A549 treated with CORT108297 at 1 μM for 4 hours (cell line): ENCODE measurements around the gene WDR88. TPM values are rescaled to one million over a fixed set of nuclear protein-coding genes. Genes with fewer than 3 reads are reported as not detected.

Source experiments
- total RNA-seq: library from RNA; stranded (reverse); fragments of 200-300 nt; extraction: Qiagen RNA extraction; gene quantifications from 5 replicates; pipeline ENCODE4 v1.2.3, GENCODE V29; 2022

Gene WDR88, protein sequence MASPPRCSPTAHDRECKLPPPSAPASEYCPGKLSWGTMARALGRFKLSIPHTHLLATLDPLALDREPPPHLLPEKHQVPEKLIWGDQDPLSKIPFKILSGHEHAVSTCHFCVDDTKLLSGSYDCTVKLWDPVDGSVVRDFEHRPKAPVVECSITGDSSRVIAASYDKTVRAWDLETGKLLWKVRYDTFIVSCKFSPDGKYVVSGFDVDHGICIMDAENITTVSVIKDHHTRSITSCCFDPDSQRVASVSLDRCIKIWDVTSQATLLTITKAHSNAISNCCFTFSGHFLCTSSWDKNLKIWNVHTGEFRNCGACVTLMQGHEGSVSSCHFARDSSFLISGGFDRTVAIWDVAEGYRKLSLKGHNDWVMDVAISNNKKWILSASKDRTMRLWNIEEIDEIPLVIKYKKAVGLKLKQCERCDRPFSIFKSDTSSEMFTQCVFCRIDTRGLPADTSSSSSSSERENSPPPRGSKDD
- 0.09 to 0.52 TPM (median 0.15 TPM) in 3 of 5 replicates, not detected in the others for total RNA-seq

DNA sequence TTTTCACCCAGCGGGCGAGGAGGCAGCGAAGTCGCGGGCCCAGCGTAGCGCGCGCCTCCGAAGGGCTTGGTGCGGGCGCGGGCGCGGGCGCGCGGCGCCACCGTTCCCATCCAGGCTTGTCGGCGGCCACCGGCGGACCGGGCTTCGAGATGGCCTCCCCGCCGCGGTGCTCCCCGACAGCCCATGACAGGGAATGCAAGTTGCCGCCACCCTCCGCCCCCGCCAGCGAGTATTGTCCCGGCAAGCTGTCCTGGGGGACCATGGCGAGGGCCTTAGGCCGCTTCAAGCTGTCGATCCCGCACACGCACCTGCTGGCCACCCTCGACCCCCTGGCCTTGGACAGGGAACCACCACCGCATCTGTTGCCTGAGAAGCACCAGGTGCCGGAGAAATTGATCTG lies at the start of gene WDR88:
Gene WDR88, plus strand, starts transcription at position 94 of the 400 bp plus-strand sequence. Its CDS starts 56 bp downstream, at position 150.

DNA sequence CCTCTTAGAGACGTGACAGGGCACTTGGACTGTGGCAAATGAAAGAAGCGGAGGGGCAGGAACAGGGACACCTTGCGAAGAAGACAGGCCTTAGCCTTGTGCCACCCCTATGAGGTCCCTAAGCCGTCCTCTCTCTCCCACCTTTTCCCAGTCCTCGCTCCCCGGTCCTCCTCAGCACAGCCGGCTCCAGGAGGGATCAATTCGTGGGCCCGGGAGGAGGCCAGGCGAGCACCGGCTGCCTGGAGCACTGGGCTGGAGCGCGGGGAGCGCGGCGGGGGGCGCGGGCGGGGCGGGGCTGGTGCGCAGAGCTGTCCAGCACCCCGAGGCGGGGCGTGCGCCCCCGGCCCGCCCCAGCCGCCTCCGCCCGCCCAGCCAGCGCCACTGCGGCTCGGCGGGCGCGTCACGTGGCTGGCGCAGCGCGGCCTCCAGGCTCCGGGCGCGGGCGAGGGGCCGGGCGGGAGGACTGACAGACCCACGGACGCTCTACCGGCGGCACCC lies 62.0 kb downstream of the WDR88 start, which contains the start of gene LRP3:
Gene LRP3, plus strand, starts transcription at position 466 of the 498 bp plus-strand sequence. CDS start 456 bp downstream, outside the sequence.

Other genes starting within 250 kb of the WDR88 start
- 39.9 to 53.0 TPM (median 50.2 TPM) in 5 replicates for gene CEP89, start 160.2 kb upstream of the WDR88 start, total RNA-seq
- gene FAAP24, start 159.9 kb upstream of the WDR88 start, total RNA-seq: 15.0 to 17.0 TPM (median 15.8 TPM) in 5 replicates
- 44.7 to 59.8 TPM (median 55.8 TPM) in 5 replicates for gene RHPN2, start 67.2 kb upstream of the WDR88 start, total RNA-seq
- gene GPATCH1, start 50.9 kb upstream of the WDR88 start, total RNA-seq: 12.4 to 15.4 TPM (median 13.6 TPM) in 5 replicates
- 31.2 to 61.7 TPM (median 59.4 TPM) in 5 replicates for gene LRP3, start 62.2 kb downstream of the WDR88 start, total RNA-seq
- gene SLC7A10, start 93.7 kb downstream of the WDR88 start, total RNA-seq: 0.15 to 0.29 TPM (median 0.16 TPM) in 3 of 5 replicates, not detected in the others
- gene CEBPA, start 170.4 kb downstream of the WDR88 start, total RNA-seq: 4.9 to 10.5 TPM (median 8.4 TPM) in 5 replicates
- 35.5 to 40.6 TPM (median 39.4 TPM) in 5 replicates for gene CEBPG, start 241.6 kb downstream of the WDR88 start, total RNA-seq